Lower leg skin (tissue), 4 donors: ENCODE measurements around the gene RAC3. TPM values are rescaled to one million over a fixed set of nuclear protein-coding genes. Genes with fewer than 3 reads are reported as not detected.

Experiments
- DNase-seq, 2 donors: peaks; one replicate each; pipeline ENCODE4 v3.0.0-alpha.2; 2019; ENCODE audit warnings: low spot score in 2 of 2
- H3K4me3 ChIP-seq: fragments of 200-600 bp; sonication (generic); 2 replicates; pipeline ENCODE4 v1.5.1; 2017; ENCODE audit warnings: mild to moderate bottlenecking, low read depth; ENCODE audit not compliant: poor library complexity, severe bottlenecking
- CTCF ChIP-seq, 3 donors: fragments of 450-650 bp; IDR thresholded peaks; one replicate each; pipeline ENCODE4 v1.5.1; 2016; ENCODE audit warnings: antibody characterized with exemption in 3 of 3, mild to moderate bottlenecking in 3 of 3, moderate library complexity in 2 of 3
- POLR2A ChIP-seq, 2 donors: fragments of 450-650 bp; IDR thresholded peaks; one replicate each; pipeline ENCODE4 v1.6.1; 2016 to 2017; ENCODE audit warnings: antibody characterized with exemption in 2 of 2, mild to moderate bottlenecking in 1 of 2, moderate library complexity in 1 of 2
- WGBS, 2 donors: methylation state at CpG; one replicate each; pipeline ENCODE4 v1.1.5; 2018; 5-methylcytosine and 5-hydroxymethylcytosine counted together
- intact Hi-C: fragments of 100-400 bp; cut with DNase I; formaldehyde crosslinking; loops from one replicate; pipeline ENCODE4 v1.15.0; 2023; ENCODE audit warnings: low total_unique reads
- total RNA-seq, 4 donors: library from RNA; depleted of rRNA; stranded (reverse); fragments of >200 nt; gene quantifications; one replicate each; pipeline ENCODE4 v1.1.0, GENCODE V29; 2016

Gene RAC3
- total RNA-seq, 4 donors from 2014 or later: 8.2 to 16.8 (median 10.0) TPM

GRCh38 chr17:82079001-82079677 lies 47.7 kb downstream of the RAC3 start:
- intact Hi-C loops: no loop called here
- TF ChIP-seq CTCF (IDR thresholded peaks at IDR 0.05): no peak
- TF ChIP-seq POLR2A (IDR thresholded peaks at IDR 0.05): no peak
- 93 to 94% methylated on average over 43 to 44 of the region's 47 CpGs for WGBS, 2 donors

GRCh38 chr17:82080048-82080788 lies 48.7 kb downstream of the RAC3 start:
- TF ChIP-seq POLR2A (IDR thresholded peaks at IDR 0.05) (no peak), CTCF (IDR thresholded peaks at IDR 0.05) (no peak)
- DNase-seq: no peak

More at GRCh38 chr17:82079001-82079677, 47.7 kb downstream of the RAC3 start:
- H3K4me3 ChIP-seq: no peak overlapping the region
- DNase-seq: no peak

GRCh38 chr17:82080789-82081464 lies 49.4 kb downstream of the RAC3 start:
- DNase-seq: no peak
- 92 to 95% methylated on average over 31 to 38 of the region's 44 CpGs for WGBS, 2 donors
- no peak for TF ChIP-seq CTCF (IDR thresholded peaks at IDR 0.05)
- no peak for TF ChIP-seq POLR2A (IDR thresholded peaks at IDR 0.05)
- no peak overlapping the region for H3K4me3 ChIP-seq
- intact Hi-C loops: no loop called here

More at GRCh38 chr17:82080048-82080788, 48.7 kb downstream of the RAC3 start:
- H3K4me3 ChIP-seq: no peak overlapping the region
- WGBS, 2 donors: 89 to 90% methylated on average over 31 to 32 of the region's 36 CpGs
- intact Hi-C loops: no loop called here

- H3K4me3 ChIP-seq: no peak overlapping the region
- TF ChIP-seq CTCF (IDR thresholded peaks at IDR 0.05): no peak
- TF ChIP-seq POLR2A (IDR thresholded peaks at IDR 0.05): no peak
- WGBS, 2 donors: 94% methylated on average over 12 of the region's 20 CpGs; no CpG with 5 or more reads in 1 of the 2 donors
- intact Hi-C loops: no loop called here
- DNase-seq: no peak
Observed at GRCh38 chr17:82081546-82081945, 50.1 kb downstream of the RAC3 start.

GRCh38 chr17:82081966-82082365 lies 50.5 kb downstream of the RAC3 start:
- TF ChIP-seq POLR2A (IDR thresholded peaks at IDR 0.05): no peak
- no peak for TF ChIP-seq CTCF (IDR thresholded peaks at IDR 0.05)
- no peak for DNase-seq
- WGBS, 2 donors: 90 to 92% methylated on average over 21 to 22 of the region's 22 CpGs
- H3K4me3 ChIP-seq: no peak overlapping the region
- intact Hi-C loops: no loop called here
